Adrenal gland (tissue), 12 donors: ENCODE data around the gene ZNF618. TPM values are rescaled to one million over a fixed set of nuclear protein-coding genes. Genes with fewer than 3 reads are reported as not detected.

Source experiments
- DNase-seq, 7 donors: peaks; one replicate each; pipeline ENCODE4 v3.0.0-alpha.2; 2019 to 2020
- H3K27ac ChIP-seq, 5 donors: fragments of 200-600 bp; sonication (generic) in 4 of 5; 1 replicate in 3 of 5; 2 replicates in 2 of 5; pipeline versions ENCODE4 v1.5.1 to v1.8.0; 2016 to 2020; ENCODE audit warnings: mild to moderate bottlenecking in 1 of 5
- H3K27me3 ChIP-seq: fragments of 200-600 bp; 2 replicates; pipeline ENCODE4 v1.8.0; 2021
- H3K36me3 ChIP-seq, 2 donors: fragments of 200-600 bp; replicated peaks in 1 of 2; 1 replicate in 1 of 2; 2 replicates in 1 of 2; pipeline versions ENCODE4 v1.5.1 to v1.8.0; 2018 to 2022
- H3K4me1 ChIP-seq, 2 donors: fragments of 200-600 bp; replicated peaks in 1 of 2; 1 replicate in 1 of 2; 2 replicates in 1 of 2; pipeline versions ENCODE4 v1.5.1 to v1.8.0; 2018 to 2021
- H3K4me3 ChIP-seq, 4 donors: fragments of 200-600 bp; sonication (generic) in 3 of 4; one replicate each; pipeline ENCODE4 v1.5.1; 2016 to 2018
- H3K9me3 ChIP-seq, 3 donors: fragments of 200-600 bp; sonication (generic) in 1 of 3; replicated peaks in 1 of 3; 1 replicate in 2 of 3; 2 replicates in 1 of 3; pipeline versions ENCODE4 v1.5.1 to v1.8.0; 2016 to 2021
- POLR2A ChIP-seq, 2 donors: fragments of 450-650 bp; IDR thresholded peaks; one replicate each; pipeline ENCODE4 v1.6.1; 2017; ENCODE audit warnings: antibody characterized with exemption in 2 of 2, mild to moderate bottlenecking in 2 of 2, moderate library complexity in 1 of 2
- WGBS, 4 donors: extraction: QIAGEN DNeasy Blood & Tissue Kit in 2 of 4; methylation state at CpG; one replicate each; pipeline versions ENCODE4 v1.1.5 to v1.1.7; 2013 to 2017; 5-methylcytosine and 5-hydroxymethylcytosine counted together
- intact Hi-C, 2 donors: fragments of 100-400 bp; cut with DNase I; formaldehyde crosslinking; loops; one replicate each; pipeline versions ENCODE4 v1.14.1 to v1.15.0; 2022 to 2023
- polyA plus RNA-seq, 3 donors: library from polyadenylated mRNA; stranded (reverse); fragments of 200-250 nt in 2 of 3; fragments of 350-450 nt in 1 of 3; fragmentation: Illumina TruSeq in 1 of 3; extraction: RNeasy Lipid Tissue Mini Kit (QIAGEN cat#74804) in 1 of 3; gene quantifications; one replicate each; pipeline ENCODE4 v1.2.3, GENCODE V29; 2013 to 2014
- total RNA-seq, 9 donors: library from RNA; depleted of rRNA in 4 of 9; stranded (reverse); fragments of >200 nt in 4 of 9; fragments of 120-200 nt in 1 of 9; fragmentation: NEBNext Ultra II Directional in 1 of 9; extraction: Animal tissue kit (Norgen Biotek cat#: 25700) in 1 of 9; gene quantifications; one replicate each; pipeline versions ENCODE4 v1.1.0 to v1.2.4, GENCODE V29; 2013 to 2023
- TF ChIP-seq, protein P1 (sequence below), 6 experiments: fragments of 450-650 bp in 4 of 6; fragments of 200-600 bp in 2 of 6; sonication (generic) in 1 of 6; IDR thresholded peaks; 1 replicate in 5 of 6; 2 replicates in 1 of 6; pipeline versions ENCODE4 v1.5.1 to v1.8.0; 2016 to 2021; ENCODE audit warnings: antibody characterized with exemption in 6 of 6, mild to moderate bottlenecking in 2 of 6, moderate library complexity in 1 of 6
- donor health status: healthy with polysubstance abuse.
- donor health status: Bipolar disorder and iron deficiency.
- donor health status: DM: yes; HTN: yes; CAD: no.
- donor health status: DM: no; HTN: no; CAD: no.
- donor health status: DM: no; HTN: no; CAD: no.
- donor health status: DM: yes; HTN: yes; CAD: no.

Gene ZNF618
- total and polyA plus RNA-seq, 12 donors: 4.5 to 21.3 (median 9.9) TPM

- peak in 2 of 7 donors; percentile 9 to 41 for DNase-seq
- no peak for TF ChIP-seq POLR2A (IDR thresholded peaks at IDR 0.05)
- TF ChIP-seq, protein P1, sequence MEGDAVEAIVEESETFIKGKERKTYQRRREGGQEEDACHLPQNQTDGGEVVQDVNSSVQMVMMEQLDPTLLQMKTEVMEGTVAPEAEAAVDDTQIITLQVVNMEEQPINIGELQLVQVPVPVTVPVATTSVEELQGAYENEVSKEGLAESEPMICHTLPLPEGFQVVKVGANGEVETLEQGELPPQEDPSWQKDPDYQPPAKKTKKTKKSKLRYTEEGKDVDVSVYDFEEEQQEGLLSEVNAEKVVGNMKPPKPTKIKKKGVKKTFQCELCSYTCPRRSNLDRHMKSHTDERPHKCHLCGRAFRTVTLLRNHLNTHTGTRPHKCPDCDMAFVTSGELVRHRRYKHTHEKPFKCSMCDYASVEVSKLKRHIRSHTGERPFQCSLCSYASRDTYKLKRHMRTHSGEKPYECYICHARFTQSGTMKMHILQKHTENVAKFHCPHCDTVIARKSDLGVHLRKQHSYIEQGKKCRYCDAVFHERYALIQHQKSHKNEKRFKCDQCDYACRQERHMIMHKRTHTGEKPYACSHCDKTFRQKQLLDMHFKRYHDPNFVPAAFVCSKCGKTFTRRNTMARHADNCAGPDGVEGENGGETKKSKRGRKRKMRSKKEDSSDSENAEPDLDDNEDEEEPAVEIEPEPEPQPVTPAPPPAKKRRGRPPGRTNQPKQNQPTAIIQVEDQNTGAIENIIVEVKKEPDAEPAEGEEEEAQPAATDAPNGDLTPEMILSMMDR (IDR thresholded peaks at IDR 0.05): no peak
- H3K4me3 ChIP-seq: no peak overlapping the region
- 83 to 90% (median 86%) methylated on average over 8 to 9 of the region's 9 CpGs for WGBS, 4 donors
- H3K9me3 ChIP-seq: no peaks in the 10 kb centered on the region
- H3K4me1 ChIP-seq: peaks cover under 1 to 8% of the 10 kb centered on the region in 2 donors
- no peaks in the 10 kb centered on the region for H3K27me3 ChIP-seq
- intact Hi-C loops: no loop called here
- H3K36me3 ChIP-seq: peaks cover 0 to 16% of the 10 kb centered on the region in 2 donors
- H3K27ac ChIP-seq: no peak overlapping the region
These were observed 129.5 kb downstream of the ZNF618 start for GRCh38 chr9:114005371-114006154.

- 93 to 100% (median 94%) methylated on average over 4 of the region's 4 CpGs for WGBS, 4 donors
- intact Hi-C loops: no loop called here
These were observed 130.0 kb downstream of the ZNF618 start for GRCh38 chr9:114006155-114006550.

DNA sequence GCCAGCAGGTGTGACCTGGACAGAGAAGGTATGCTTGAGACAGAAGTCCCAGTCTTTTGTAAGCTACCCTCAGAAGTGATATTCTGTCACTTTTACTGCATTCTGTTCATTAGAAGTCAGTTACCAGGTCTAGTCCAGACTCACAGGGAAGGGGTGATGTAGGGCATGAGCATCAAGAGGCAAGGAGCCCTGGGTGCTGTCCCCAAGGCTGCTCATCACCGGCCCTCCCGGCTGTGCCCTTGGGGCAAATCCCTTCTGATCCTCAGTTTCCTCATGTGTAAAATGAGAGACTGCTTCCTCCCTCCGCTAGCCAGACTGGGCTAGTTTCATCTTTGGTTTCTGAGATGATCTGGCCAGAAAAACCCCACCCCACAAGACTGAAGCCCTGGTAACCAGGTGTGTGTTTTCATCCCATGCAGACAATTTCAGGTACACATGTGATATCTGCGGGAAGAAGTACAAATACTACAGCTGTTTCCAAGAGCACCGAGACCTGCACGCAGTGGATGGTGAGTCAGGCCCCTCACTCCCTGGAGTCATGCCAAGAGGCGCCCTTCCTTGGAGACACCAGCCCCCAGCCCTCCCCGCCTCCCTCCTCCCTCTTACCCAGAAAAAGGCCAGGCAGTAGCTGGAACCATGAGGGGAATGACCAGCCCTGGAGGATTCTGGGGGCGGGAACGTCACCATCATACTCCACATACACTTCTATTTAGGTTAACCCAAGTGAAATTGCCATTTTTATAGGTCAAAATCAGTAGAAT lies 131.0 kb downstream of the ZNF618 start:
- Histone ChIP-seq H3K27ac (no peak overlapping the region), H3K4me1 (peaks cover 5 to 13% of the 10 kb centered on the region in 2 donors), H3K9me3 (no peaks in the 10 kb centered on the region), H3K4me3 (no peak overlapping the region), H3K27me3 (no peaks in the 10 kb centered on the region), H3K36me3 (peaks cover 0 to 10% of the 10 kb centered on the region in 2 donors)
- peak in 4 of 7 donors; percentile 13 to 52 (median 20) for DNase-seq
- no peak for TF ChIP-seq POLR2A (IDR thresholded peaks at IDR 0.05)
- TF ChIP-seq, protein P1 (IDR thresholded peaks at IDR 0.05): no peak
- 73 to 85% (median 83%) methylated on average over 10 of the region's 10 CpGs for WGBS, 4 donors
- intact Hi-C loops: no loop called here

More at GRCh38 chr9:114006155-114006550, 130.0 kb downstream of the ZNF618 start:
- Histone ChIP-seq H3K27me3 (no peaks in the 10 kb centered on the region), H3K36me3 (peaks cover 0 to 16% of the 10 kb centered on the region in 2 donors), H3K4me3 (no peak overlapping the region), H3K27ac (no peak overlapping the region), H3K4me1 (peaks cover 5 to 13% of the 10 kb centered on the region in 2 donors), H3K9me3 (no peaks in the 10 kb centered on the region)
- peak in 2 of 7 donors; percentile 9 to 42 for DNase-seq
- TF ChIP-seq, protein P1 (IDR thresholded peaks at IDR 0.05): no peak
- TF ChIP-seq POLR2A (IDR thresholded peaks at IDR 0.05): no peak

DNA sequence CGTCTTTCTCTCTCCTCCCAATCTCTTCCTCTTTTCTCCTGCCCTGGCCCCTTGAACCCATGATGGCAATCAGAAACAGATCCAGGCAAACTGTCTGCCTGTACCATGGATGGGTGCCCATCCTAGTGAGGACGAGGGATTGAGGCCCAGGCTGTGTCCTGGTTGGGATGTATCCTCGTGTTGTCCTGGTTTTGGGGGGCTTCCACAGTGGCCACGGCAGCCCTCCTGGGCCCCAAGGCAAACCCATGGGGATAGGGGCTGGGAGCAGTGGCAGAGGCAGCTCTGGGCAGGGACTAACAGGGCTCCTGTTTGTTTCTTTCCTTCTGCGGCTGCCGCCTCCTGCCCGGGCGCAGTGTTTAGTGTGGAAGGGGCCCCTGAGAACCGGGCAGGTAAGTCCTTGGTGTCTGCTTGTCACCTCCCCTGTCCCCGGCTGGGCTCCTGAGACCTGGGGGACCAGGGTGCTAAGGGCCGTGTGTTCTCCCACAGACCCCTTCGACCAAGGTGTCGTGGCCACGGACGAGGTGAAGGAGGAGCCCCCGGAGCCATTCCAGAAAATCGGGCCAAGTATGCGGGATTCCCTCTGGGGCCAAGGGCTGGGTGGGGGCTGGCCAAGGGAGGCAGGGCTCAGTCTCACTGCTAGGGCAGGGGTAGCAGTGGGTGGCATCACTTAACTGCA lies 132.0 kb downstream of the ZNF618 start:
- peak in 4 of 7 donors; percentile 10 to 19 (median 14) for DNase-seq
- Histone ChIP-seq H3K9me3 (no peaks in the 10 kb centered on the region), H3K4me3 (no peak overlapping the region), H3K4me1 (peaks cover 5 to 13% of the 10 kb centered on the region in 2 donors), H3K27ac (no peak overlapping the region), H3K36me3 (peaks cover 0 to 8% of the 10 kb centered on the region in 2 donors), H3K27me3 (no peaks in the 10 kb centered on the region)
- TF ChIP-seq, protein P1 (IDR thresholded peaks at IDR 0.05): no peak
- no peak for TF ChIP-seq POLR2A (IDR thresholded peaks at IDR 0.05)
- intact Hi-C loops: no loop called here
- WGBS, 4 donors: 83 to 90% (median 90%) methylated on average over 16 to 18 of the region's 18 CpGs
